ENCODE measurements around the gene RSRC1.
"Not testable (repeated sequence)": the region's sequence is repeated elsewhere in the genome, so short reads cannot be mapped to it uniquely, and the experiment has no call there.

The RSRC1 gene

GRCh38 chr3:158548691-158549090, 438.8 kb downstream of the RSRC1 start:
- DNase-seq, result no peak

- DNase-seq, result not testable (repeated sequence)
Measured at GRCh38 chr3:158549938-158550337, 440.0 kb downstream of the RSRC1 start.

GRCh38 chr3:158552124-158552523, 442.2 kb downstream of the RSRC1 start:
- no peak for DNase-seq

GRCh38 chr3:158559504-158559903, 449.6 kb downstream of the RSRC1 start:
- no peak for DNase-seq

- DNase-seq, result no peak
Measured at GRCh38 chr3:158560979-158561378, 451.1 kb downstream of the RSRC1 start.

- no peak for DNase-seq
Measured at GRCh38 chr3:158562674-158563073, 452.8 kb downstream of the RSRC1 start.

GRCh38 chr3:158563076-158563475, 453.2 kb downstream of the RSRC1 start:
- DNase-seq, result no peak

- no peak for DNase-seq
Measured at GRCh38 chr3:158565076-158565475, 455.2 kb downstream of the RSRC1 start.

- DNase-seq, result no peak
Measured at GRCh38 chr3:158568784-158569183, 458.9 kb downstream of the RSRC1 start.

GRCh38 chr3:158569794-158570193, 459.9 kb downstream of the RSRC1 start:
- no peak for DNase-seq

- peak; percentile 92 for DNase-seq
Measured at GRCh38 chr3:158570999-158571702, 461.3 kb downstream of the RSRC1 start, which contains the start of gene MLF1. Gene MLF1, plus strand, starts transcription at chr3:158571194. Its CDS starts 107 bp downstream, at chr3:158571301.

GRCh38 chr3:158571969-158572765, 462.3 kb downstream of the RSRC1 start:
- DNase-seq, result no peak

- no peak for DNase-seq
Measured at GRCh38 chr3:158572766-158573060, 462.8 kb downstream of the RSRC1 start.

GRCh38 chr3:158573714-158574113, 463.8 kb downstream of the RSRC1 start:
- no peak for DNase-seq

GRCh38 chr3:158574646-158575045, 464.8 kb downstream of the RSRC1 start:
- DNase-seq, result no peak

- no peak for DNase-seq
Measured at GRCh38 chr3:158590223-158590622, 480.3 kb downstream of the RSRC1 start.

Measured in stimulated activated CD8-positive, alpha-beta memory T cell treated with anti-CD3 and anti-CD28 coated beads, Interleukin-4, amount 100 ng/mL, for 48 hours (primary cell).